WTC11 (cell line): ENCODE results near the gene NOS3. TPM values are rescaled to one million over a fixed set of nuclear protein-coding genes. Genes with fewer than 3 reads are reported as not detected.

ENCODE experiments used
- ATAC-seq: fragments of 200-7000 bp; cut with Tn5 transposase; 2 replicates; pipeline ENCODE4 v1.10.0; 2021; ENCODE audit warnings: mild to moderate bottlenecking, moderate library complexity
- CTCF ChIA-PET: fragments of 300-600 bp; sonication (Branson Sonifier 250); formaldehyde crosslinking; loops from one replicate; lab custom pipeline; 2021; ENCODE audit warnings: antibody characterized with exemption; lab: Charles Lee
- POLR2A ChIA-PET: fragments of 350-600 bp; sonication (Branson Sonifier 250); formaldehyde crosslinking; loops from one replicate; lab custom pipeline; 2021; ENCODE audit warnings: antibody characterized with exemption; lab: Charles Lee
- DNase-seq: peaks from one replicate; pipeline ENCODE4 v3.0.0; 2021; ENCODE audit warnings: low spot score
- H3K27ac Mint-ChIP-seq: 2 replicates; pipeline ENCODE4 v1.8.0; 2021; ENCODE audit warnings: mixed read lengths
- H3K27me3 Mint-ChIP-seq: 2 replicates; pipeline ENCODE4 v1.8.0; 2021; ENCODE audit warnings: low read depth, mild to moderate bottlenecking, moderate library complexity, mixed read lengths
- H3K36me3 Mint-ChIP-seq: 2 replicates; pipeline ENCODE4 v1.8.0; 2021; ENCODE audit warnings: mixed read lengths
- H3K4me1 Mint-ChIP-seq: 2 replicates; pipeline ENCODE4 v1.8.0; 2022; ENCODE audit warnings: mixed read lengths
- H3K4me3 Mint-ChIP-seq: 2 replicates; pipeline ENCODE4 v1.8.0; 2021; ENCODE audit warnings: mild to moderate bottlenecking, moderate library complexity, mixed read lengths
- H3K9me3 Mint-ChIP-seq: 2 replicates; pipeline ENCODE4 v1.8.0; 2021; ENCODE audit warnings: mixed read lengths
- CREB1 ChIP-seq: sonication (generic); formaldehyde crosslinking; IDR thresholded peaks from 2 replicates; pipeline ENCODE4 v1.8.0; 2023; ENCODE audit warnings: mild to moderate bottlenecking, missing genetic modification reagents
- ELF4 ChIP-seq: sonication (generic); formaldehyde crosslinking; IDR thresholded peaks from 2 replicates; pipeline ENCODE4 v1.8.1; 2022; ENCODE audit warnings: low read depth, mild to moderate bottlenecking, moderate library complexity, missing genetic modification reagents
- FOXK1 ChIP-seq: sonication (generic); formaldehyde crosslinking; IDR thresholded peaks from 2 replicates; pipeline ENCODE4 v1.8.0; 2022; ENCODE audit warnings: mild to moderate bottlenecking, moderate library complexity, missing genetic modification reagents
- GTF2I ChIP-seq: fragments of 250-450 bp; sonication (Bioruptor Pico); conservative IDR thresholded peaks from 2 replicates; pipeline ENCODE4 v1.4.0; 2021; ENCODE audit warnings: mild to moderate bottlenecking
- NFATC4 ChIP-seq: fragments of 250-450 bp; sonication (Bioruptor Pico); IDR thresholded peaks from 2 replicates; pipeline ENCODE4 v1.9.0; 2021; ENCODE audit warnings: mild to moderate bottlenecking
- OVOL2 ChIP-seq: fragments of 250-450 bp; sonication (Bioruptor Pico); IDR thresholded peaks from 2 replicates; pipeline ENCODE4 v1.9.0; 2021; ENCODE audit warnings: mild to moderate bottlenecking, borderline replicate concordance
- ZBTB21 ChIP-seq: sonication (generic); formaldehyde crosslinking; IDR thresholded peaks from 2 replicates; pipeline ENCODE4 v1.8.1; 2023; ENCODE audit warnings: mild to moderate bottlenecking, missing genetic modification reagents, borderline replicate concordance
- ZNF219 ChIP-seq: sonication (generic); formaldehyde crosslinking; IDR thresholded peaks from 2 replicates; pipeline ENCODE4 v1.8.0; 2023; ENCODE audit warnings: missing genetic modification reagents, mild to moderate bottlenecking, borderline replicate concordance
- ZNF317 ChIP-seq: sonication (generic); formaldehyde crosslinking; IDR thresholded peaks from 2 replicates; pipeline ENCODE4 v1.8.1; 2023; ENCODE audit warnings: low read depth, mild to moderate bottlenecking, moderate library complexity, missing genetic modification reagents, borderline replicate concordance
- ZNF416 ChIP-seq: fragments of 250-450 bp; sonication (Bioruptor Pico); IDR thresholded peaks from 2 replicates; pipeline ENCODE4 v1.9.0; 2021; ENCODE audit warnings: mild to moderate bottlenecking, inconsistent platforms
- total RNA-seq: library from RNA; stranded (reverse); gene quantifications from 3 replicates; pipeline ENCODE4 v1.2.3, GENCODE V29; 2021
- TF ChIP-seq, protein P1 (sequence below): sonication (generic); formaldehyde crosslinking; IDR thresholded peaks from 2 replicates; pipeline ENCODE4 v1.8.1; 2023; ENCODE audit warnings: mild to moderate bottlenecking, missing genetic modification reagents, borderline replicate concordance
- TF ChIP-seq, protein P2 (sequence below): sonication (generic); formaldehyde crosslinking; IDR thresholded peaks from 2 replicates; pipeline ENCODE4 v1.8.0; 2023; ENCODE audit warnings: missing genetic modification reagents, mild to moderate bottlenecking, borderline replicate concordance
- TF ChIP-seq, protein P3 (sequence below): sonication (generic); formaldehyde crosslinking; IDR thresholded peaks from 2 replicates; pipeline ENCODE4 v1.8.1; 2023; ENCODE audit warnings: mild to moderate bottlenecking, missing genetic modification reagents
- TF ChIP-seq, protein P4 (sequence below): sonication (generic); formaldehyde crosslinking; IDR thresholded peaks from 2 replicates; pipeline ENCODE4 v1.8.1; 2022; ENCODE audit warnings: mild to moderate bottlenecking, missing genetic modification reagents, moderate library complexity, borderline replicate concordance
- TF ChIP-seq, protein P5 (sequence below): sonication (generic); formaldehyde crosslinking; IDR thresholded peaks from 2 replicates; pipeline ENCODE4 v1.8.0; 2022; ENCODE audit warnings: missing genetic modification reagents

The NOS3 gene
- total RNA-seq, 1 experiment from 2014 or later = 6.6 TPM

DNA sequence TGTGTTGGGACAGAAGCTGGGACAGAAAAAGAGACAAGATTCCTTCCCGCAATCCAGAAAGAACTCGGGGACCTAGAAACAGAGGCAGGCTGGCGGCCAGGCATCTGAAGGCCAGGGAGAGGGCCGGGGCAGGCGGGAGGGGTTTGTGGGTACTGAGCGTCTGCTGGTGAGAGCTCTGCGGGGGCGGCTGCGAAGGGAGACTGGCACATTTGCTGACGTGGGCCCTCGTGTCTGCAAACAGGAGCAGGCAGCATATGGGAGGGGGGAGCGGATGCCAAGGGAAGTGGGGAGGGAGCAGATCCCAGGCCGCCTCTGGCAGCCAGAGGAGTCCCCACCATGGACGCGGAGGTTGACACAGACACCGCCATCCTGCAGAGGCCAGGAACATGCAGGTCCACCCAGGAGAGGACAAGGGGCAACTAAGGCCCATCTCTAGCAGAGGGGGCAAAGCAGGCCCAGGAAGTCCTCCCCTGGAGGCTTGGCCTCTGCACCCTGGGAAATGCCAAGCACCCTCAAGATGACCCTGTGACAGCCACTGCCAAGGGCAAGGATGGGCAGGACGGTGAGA, 44.9 kb upstream of the NOS3 start:
- Mint-ChIP-seq H3K27me3 (peaks cover 6% of the 10 kb centered on the region), H3K4me1 (peaks cover 48% of the 10 kb centered on the region), H3K9me3 (no peaks in the 10 kb centered on the region), H3K36me3 (no peaks in the 10 kb centered on the region), H3K4me3 (no peak overlapping the region), H3K27ac (no peak overlapping the region)
- CTCF ChIA-PET = interaction anchor here (0.6 to 4.3 kb wide), 14 partner anchors 9 to 73 kb away, joined by 3 to 18 read pairs (median 5); no protein-coding TSS in a partner anchor
- POLR2A ChIA-PET = interaction anchor here (1.2 kb wide), 1 partner anchor 24 kb away, joined by 3 read pairs; no protein-coding TSS in a partner anchor
- TF ChIP-seq ZNF416 (CRISPR knock-in tag) (no peak), CREB1 (CRISPR knock-in tag) (no peak), ZNF317 (CRISPR knock-in tag) (no peak), GTF2I (CRISPR knock-in tag) (no peak), ZBTB21 (CRISPR knock-in tag) (no peak), ZNF219 (CRISPR knock-in tag) (no peak), ELF4 (CRISPR knock-in tag) (no peak), OVOL2 (CRISPR knock-in tag) (no peak), FOXK1 (CRISPR knock-in tag) (no peak), NFATC4 (no peak)
- TF ChIP-seq, protein P1, sequence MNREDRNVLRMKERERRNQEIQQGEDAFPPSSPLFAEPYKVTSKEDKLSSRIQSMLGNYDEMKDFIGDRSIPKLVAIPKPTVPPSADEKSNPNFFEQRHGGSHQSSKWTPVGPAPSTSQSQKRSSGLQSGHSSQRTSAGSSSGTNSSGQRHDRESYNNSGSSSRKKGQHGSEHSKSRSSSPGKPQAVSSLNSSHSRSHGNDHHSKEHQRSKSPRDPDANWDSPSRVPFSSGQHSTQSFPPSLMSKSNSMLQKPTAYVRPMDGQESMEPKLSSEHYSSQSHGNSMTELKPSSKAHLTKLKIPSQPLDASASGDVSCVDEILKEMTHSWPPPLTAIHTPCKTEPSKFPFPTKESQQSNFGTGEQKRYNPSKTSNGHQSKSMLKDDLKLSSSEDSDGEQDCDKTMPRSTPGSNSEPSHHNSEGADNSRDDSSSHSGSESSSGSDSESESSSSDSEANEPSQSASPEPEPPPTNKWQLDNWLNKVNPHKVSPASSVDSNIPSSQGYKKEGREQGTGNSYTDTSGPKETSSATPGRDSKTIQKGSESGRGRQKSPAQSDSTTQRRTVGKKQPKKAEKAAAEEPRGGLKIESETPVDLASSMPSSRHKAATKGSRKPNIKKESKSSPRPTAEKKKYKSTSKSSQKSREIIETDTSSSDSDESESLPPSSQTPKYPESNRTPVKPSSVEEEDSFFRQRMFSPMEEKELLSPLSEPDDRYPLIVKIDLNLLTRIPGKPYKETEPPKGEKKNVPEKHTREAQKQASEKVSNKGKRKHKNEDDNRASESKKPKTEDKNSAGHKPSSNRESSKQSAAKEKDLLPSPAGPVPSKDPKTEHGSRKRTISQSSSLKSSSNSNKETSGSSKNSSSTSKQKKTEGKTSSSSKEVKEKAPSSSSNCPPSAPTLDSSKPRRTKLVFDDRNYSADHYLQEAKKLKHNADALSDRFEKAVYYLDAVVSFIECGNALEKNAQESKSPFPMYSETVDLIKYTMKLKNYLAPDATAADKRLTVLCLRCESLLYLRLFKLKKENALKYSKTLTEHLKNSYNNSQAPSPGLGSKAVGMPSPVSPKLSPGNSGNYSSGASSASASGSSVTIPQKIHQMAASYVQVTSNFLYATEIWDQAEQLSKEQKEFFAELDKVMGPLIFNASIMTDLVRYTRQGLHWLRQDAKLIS (CRISPR knock-in tag) = no peak
- TF ChIP-seq, protein P2, sequence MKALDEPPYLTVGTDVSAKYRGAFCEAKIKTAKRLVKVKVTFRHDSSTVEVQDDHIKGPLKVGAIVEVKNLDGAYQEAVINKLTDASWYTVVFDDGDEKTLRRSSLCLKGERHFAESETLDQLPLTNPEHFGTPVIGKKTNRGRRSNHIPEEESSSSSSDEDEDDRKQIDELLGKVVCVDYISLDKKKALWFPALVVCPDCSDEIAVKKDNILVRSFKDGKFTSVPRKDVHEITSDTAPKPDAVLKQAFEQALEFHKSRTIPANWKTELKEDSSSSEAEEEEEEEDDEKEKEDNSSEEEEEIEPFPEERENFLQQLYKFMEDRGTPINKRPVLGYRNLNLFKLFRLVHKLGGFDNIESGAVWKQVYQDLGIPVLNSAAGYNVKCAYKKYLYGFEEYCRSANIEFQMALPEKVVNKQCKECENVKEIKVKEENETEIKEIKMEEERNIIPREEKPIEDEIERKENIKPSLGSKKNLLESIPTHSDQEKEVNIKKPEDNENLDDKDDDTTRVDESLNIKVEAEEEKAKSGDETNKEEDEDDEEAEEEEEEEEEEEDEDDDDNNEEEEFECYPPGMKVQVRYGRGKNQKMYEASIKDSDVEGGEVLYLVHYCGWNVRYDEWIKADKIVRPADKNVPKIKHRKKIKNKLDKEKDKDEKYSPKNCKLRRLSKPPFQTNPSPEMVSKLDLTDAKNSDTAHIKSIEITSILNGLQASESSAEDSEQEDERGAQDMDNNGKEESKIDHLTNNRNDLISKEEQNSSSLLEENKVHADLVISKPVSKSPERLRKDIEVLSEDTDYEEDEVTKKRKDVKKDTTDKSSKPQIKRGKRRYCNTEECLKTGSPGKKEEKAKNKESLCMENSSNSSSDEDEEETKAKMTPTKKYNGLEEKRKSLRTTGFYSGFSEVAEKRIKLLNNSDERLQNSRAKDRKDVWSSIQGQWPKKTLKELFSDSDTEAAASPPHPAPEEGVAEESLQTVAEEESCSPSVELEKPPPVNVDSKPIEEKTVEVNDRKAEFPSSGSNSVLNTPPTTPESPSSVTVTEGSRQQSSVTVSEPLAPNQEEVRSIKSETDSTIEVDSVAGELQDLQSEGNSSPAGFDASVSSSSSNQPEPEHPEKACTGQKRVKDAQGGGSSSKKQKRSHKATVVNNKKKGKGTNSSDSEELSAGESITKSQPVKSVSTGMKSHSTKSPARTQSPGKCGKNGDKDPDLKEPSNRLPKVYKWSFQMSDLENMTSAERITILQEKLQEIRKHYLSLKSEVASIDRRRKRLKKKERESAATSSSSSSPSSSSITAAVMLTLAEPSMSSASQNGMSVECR (CRISPR knock-in tag) = no peak
- TF ChIP-seq, protein P3, sequence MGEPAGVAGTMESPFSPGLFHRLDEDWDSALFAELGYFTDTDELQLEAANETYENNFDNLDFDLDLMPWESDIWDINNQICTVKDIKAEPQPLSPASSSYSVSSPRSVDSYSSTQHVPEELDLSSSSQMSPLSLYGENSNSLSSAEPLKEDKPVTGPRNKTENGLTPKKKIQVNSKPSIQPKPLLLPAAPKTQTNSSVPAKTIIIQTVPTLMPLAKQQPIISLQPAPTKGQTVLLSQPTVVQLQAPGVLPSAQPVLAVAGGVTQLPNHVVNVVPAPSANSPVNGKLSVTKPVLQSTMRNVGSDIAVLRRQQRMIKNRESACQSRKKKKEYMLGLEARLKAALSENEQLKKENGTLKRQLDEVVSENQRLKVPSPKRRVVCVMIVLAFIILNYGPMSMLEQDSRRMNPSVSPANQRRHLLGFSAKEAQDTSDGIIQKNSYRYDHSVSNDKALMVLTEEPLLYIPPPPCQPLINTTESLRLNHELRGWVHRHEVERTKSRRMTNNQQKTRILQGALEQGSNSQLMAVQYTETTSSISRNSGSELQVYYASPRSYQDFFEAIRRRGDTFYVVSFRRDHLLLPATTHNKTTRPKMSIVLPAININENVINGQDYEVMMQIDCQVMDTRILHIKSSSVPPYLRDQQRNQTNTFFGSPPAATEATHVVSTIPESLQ = no peak
- TF ChIP-seq, protein P4, sequence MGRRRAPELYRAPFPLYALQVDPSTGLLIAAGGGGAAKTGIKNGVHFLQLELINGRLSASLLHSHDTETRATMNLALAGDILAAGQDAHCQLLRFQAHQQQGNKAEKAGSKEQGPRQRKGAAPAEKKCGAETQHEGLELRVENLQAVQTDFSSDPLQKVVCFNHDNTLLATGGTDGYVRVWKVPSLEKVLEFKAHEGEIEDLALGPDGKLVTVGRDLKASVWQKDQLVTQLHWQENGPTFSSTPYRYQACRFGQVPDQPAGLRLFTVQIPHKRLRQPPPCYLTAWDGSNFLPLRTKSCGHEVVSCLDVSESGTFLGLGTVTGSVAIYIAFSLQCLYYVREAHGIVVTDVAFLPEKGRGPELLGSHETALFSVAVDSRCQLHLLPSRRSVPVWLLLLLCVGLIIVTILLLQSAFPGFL (CRISPR knock-in tag) = no peak
- TF ChIP-seq, protein P5, sequence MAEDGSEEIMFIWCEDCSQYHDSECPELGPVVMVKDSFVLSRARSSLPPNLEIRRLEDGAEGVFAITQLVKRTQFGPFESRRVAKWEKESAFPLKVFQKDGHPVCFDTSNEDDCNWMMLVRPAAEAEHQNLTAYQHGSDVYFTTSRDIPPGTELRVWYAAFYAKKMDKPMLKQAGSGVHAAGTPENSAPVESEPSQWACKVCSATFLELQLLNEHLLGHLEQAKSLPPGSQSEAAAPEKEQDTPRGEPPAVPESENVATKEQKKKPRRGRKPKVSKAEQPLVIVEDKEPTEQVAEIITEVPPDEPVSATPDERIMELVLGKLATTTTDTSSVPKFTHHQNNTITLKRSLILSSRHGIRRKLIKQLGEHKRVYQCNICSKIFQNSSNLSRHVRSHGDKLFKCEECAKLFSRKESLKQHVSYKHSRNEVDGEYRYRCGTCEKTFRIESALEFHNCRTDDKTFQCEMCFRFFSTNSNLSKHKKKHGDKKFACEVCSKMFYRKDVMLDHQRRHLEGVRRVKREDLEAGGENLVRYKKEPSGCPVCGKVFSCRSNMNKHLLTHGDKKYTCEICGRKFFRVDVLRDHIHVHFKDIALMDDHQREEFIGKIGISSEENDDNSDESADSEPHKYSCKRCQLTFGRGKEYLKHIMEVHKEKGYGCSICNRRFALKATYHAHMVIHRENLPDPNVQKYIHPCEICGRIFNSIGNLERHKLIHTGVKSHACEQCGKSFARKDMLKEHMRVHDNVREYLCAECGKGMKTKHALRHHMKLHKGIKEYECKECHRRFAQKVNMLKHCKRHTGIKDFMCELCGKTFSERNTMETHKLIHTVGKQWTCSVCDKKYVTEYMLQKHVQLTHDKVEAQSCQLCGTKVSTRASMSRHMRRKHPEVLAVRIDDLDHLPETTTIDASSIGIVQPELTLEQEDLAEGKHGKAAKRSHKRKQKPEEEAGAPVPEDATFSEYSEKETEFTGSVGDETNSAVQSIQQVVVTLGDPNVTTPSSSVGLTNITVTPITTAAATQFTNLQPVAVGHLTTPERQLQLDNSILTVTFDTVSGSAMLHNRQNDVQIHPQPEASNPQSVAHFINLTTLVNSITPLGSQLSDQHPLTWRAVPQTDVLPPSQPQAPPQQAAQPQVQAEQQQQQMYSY (CRISPR knock-in tag) = no peak
- TF ChIP-seq, all 79 proteins: peak for 0
- DNase-seq (no peak), ATAC-seq (no peak)
